H1 (cell line): Measurements from ENCODE around the gene ABCB11. TPM values are rescaled to one million over a fixed set of nuclear protein-coding genes. Genes with fewer than 3 reads are reported as not detected.

Experiments used
- CTCF ChIA-PET: fragments of 300-600 bp; sonication (Branson Sonifier 250); formaldehyde crosslinking; loops from one replicate; lab custom pipeline; 2021; ENCODE audit not compliant: partially characterized antibody; lab: Charles Lee
- POLR2A ChIA-PET: fragments of 300-600 bp; sonication (Branson Sonifier 250); formaldehyde crosslinking; loops from one replicate; lab custom pipeline; 2021; ENCODE audit warnings: inconsistent platforms; ENCODE audit not compliant: partially characterized antibody; lab: Charles Lee
- DNase-seq, 2 experiments: peaks; one replicate each; pipeline versions ENCODE4 v3.0.0 to v3.0.0-alpha.2; 2010 to 2022; ENCODE audit warnings: low spot score in 2 of 2, low read depth in 1 of 2, mixed read lengths in 1 of 2
- FAIRE-seq: peaks from 2 replicates; lab custom pipeline; 2011; peaks lifted over from hg19 to GRCh38; lab: Jason Lieb, UNC
- H2AFZ ChIP-seq: 2 replicates; pipeline ENCODE4 v1.8.1; 2012; ENCODE audit warnings: low read length, inconsistent platforms
- H2AK5ac ChIP-seq: 2 replicates; pipeline ENCODE4 v1.6.1; 2013; ENCODE audit warnings: low read depth, low read length
- H2BK120ac ChIP-seq: replicated peaks from 2 replicates; pipeline ENCODE3; 2013; ENCODE audit warnings: low read depth, low read length, inconsistent platforms
- H2BK12ac ChIP-seq: 2 replicates; pipeline ENCODE4 v1.6.1; 2013; ENCODE audit warnings: low read depth, low read length
- H2BK15ac ChIP-seq: 2 replicates; pipeline ENCODE4 v1.6.1; 2013; ENCODE audit warnings: low read length
- H2BK20ac ChIP-seq: 2 replicates; pipeline ENCODE4 v1.6.1; 2013; ENCODE audit warnings: low read length
- H2BK5ac ChIP-seq: 2 replicates; pipeline ENCODE4 v1.6.1; 2013; ENCODE audit warnings: low read depth, low read length
- H3K14ac ChIP-seq: 2 replicates; pipeline ENCODE4 v1.6.1; 2013; ENCODE audit warnings: inconsistent platforms; ENCODE audit not compliant: insufficient read length
- H3K18ac ChIP-seq: 2 replicates; pipeline ENCODE4 v1.6.1; 2013; ENCODE audit warnings: low read length; ENCODE audit errors: extremely low read depth
- H3K23ac ChIP-seq: 2 replicates; pipeline ENCODE4 v1.6.1; 2013; ENCODE audit warnings: inconsistent platforms; ENCODE audit not compliant: insufficient read length
- H3K23me2 ChIP-seq: 2 replicates; pipeline ENCODE4 v1.6.1; 2013; ENCODE audit warnings: low read depth, low read length
- H3K27ac ChIP-seq: 2 replicates; pipeline ENCODE4 v1.6.1; 2011; ENCODE audit warnings: low read depth, low read length, inconsistent platforms
- H3K27me3 ChIP-seq, 4 experiments: replicated peaks in 1 of 4; 1 replicate in 1 of 4; 2 replicates in 3 of 4; pipeline versions ENCODE4 v1.6.1 to v1.8.1; 2011 to 2013; ENCODE audit warnings: low read length in 3 of 4, mild to moderate bottlenecking in 3 of 4, inconsistent platforms in 2 of 4, mixed read lengths in 2 of 4, moderate library complexity in 1 of 4; ENCODE audit not compliant: control insufficient read depth in 3 of 4, insufficient read depth in 3 of 4; ENCODE audit errors: extremely low read depth in 1 of 4
- H3K36me3 ChIP-seq, 4 experiments: 2 replicates each; pipeline versions ENCODE4 v1.6.1 to v1.8.1; 2011 to 2013; ENCODE audit warnings: mild to moderate bottlenecking in 4 of 4, low read length in 3 of 4, moderate library complexity in 2 of 4, control low read depth in 1 of 4, inconsistent platforms in 1 of 4; ENCODE audit not compliant: insufficient read depth in 4 of 4, control insufficient read depth in 2 of 4
- H3K4ac ChIP-seq: replicated peaks from 2 replicates; pipeline ENCODE3; 2013; ENCODE audit warnings: low read length, low read depth, mixed read lengths, inconsistent platforms; ENCODE audit not compliant: insufficient read length
- H3K4me1 ChIP-seq, 4 experiments: replicated peaks in 1 of 4; 1 replicate in 1 of 4; 2 replicates in 3 of 4; pipeline versions ENCODE4 v1.6.1 to v1.8.1; 2011 to 2013; ENCODE audit warnings: low read length in 3 of 4, inconsistent platforms in 2 of 4, mixed read lengths in 1 of 4; ENCODE audit not compliant: insufficient read depth in 4 of 4, control insufficient read depth in 3 of 4
- H3K4me2 ChIP-seq, 2 experiments: 2 replicates each; pipeline versions ENCODE4 v1.6.1 to v1.8.1; 2011 to 2013; ENCODE audit warnings: low read depth in 2 of 2, low read length in 2 of 2, control low read depth in 1 of 2, inconsistent platforms in 1 of 2, mild to moderate bottlenecking in 1 of 2; ENCODE audit not compliant: insufficient read depth in 1 of 2
- H3K4me3 ChIP-seq, 4 experiments: fragments of 200-600, 300-600 bp in 1 of 4; sonication (generic), shearing (Covaris generic), sonication (Bioruptor Twin) in 1 of 4; 2 replicates each; pipeline versions ENCODE4 v1.5.1 to v1.8.1; 2011 to 2016; ENCODE audit warnings: low read length in 4 of 4, low read depth in 3 of 4, control low read depth in 2 of 4, inconsistent platforms in 2 of 4, mild to moderate bottlenecking in 2 of 4, mixed read lengths in 1 of 4, moderate library complexity in 1 of 4; ENCODE audit not compliant: insufficient read depth in 2 of 4; ENCODE audit errors: extremely low read depth in 1 of 4
- H3K56ac ChIP-seq: replicated peaks from 2 replicates; pipeline ENCODE3; 2013; ENCODE audit warnings: low read depth, mild to moderate bottlenecking, mixed read lengths, low read length, inconsistent platforms; ENCODE audit not compliant: insufficient read length
- H3K79me1 ChIP-seq: 2 replicates; pipeline ENCODE4 v1.6.1; 2013; ENCODE audit warnings: low read depth, low read length, control low read depth
- H3K79me2 ChIP-seq, 2 experiments: 2 replicates each; pipeline versions ENCODE4 v1.6.1 to v1.8.1; 2012 to 2013; ENCODE audit warnings: low read length in 2 of 2, mild to moderate bottlenecking in 2 of 2, inconsistent platforms in 1 of 2; ENCODE audit not compliant: insufficient read depth in 2 of 2, control insufficient read depth in 1 of 2
- H3K9ac ChIP-seq, 4 experiments: replicated peaks in 1 of 4; 1 replicate in 1 of 4; 2 replicates in 3 of 4; pipeline versions ENCODE4 v1.6.1 to v1.8.1; 2011 to 2013; ENCODE audit warnings: low read depth in 3 of 4, low read length in 3 of 4, control low read depth in 2 of 4, mild to moderate bottlenecking in 2 of 4, moderate library complexity in 2 of 4, inconsistent platforms in 1 of 4; ENCODE audit errors: extremely low read depth in 1 of 4
- H3K9me3 ChIP-seq, 2 experiments: 2 replicates each; pipeline versions ENCODE4 v1.6.1 to v1.8.1; 2012 to 2013; ENCODE audit warnings: mild to moderate bottlenecking in 2 of 2, moderate library complexity in 2 of 2, control low read depth in 1 of 2, inconsistent platforms in 1 of 2, low read depth in 1 of 2, low read length in 1 of 2, mixed read lengths in 1 of 2; ENCODE audit not compliant: insufficient read depth in 2 of 2
- H4K20me1 ChIP-seq, 2 experiments: replicated peaks in 1 of 2; 2 replicates each; pipeline versions ENCODE3 to v1.8.1; 2011 to 2013; ENCODE audit warnings: inconsistent platforms in 2 of 2, low read length in 2 of 2, mild to moderate bottlenecking in 1 of 2; ENCODE audit not compliant: insufficient read depth in 2 of 2, control insufficient read depth in 1 of 2
- H4K5ac ChIP-seq: 2 replicates; pipeline ENCODE4 v1.6.1; 2013; ENCODE audit warnings: low read length, low read depth, mixed read lengths, inconsistent platforms; ENCODE audit not compliant: insufficient read length
- H4K8ac ChIP-seq: 2 replicates; pipeline ENCODE4 v1.8.0; 2013; ENCODE audit warnings: mild to moderate bottlenecking, moderate library complexity, low read length, inconsistent platforms; ENCODE audit not compliant: insufficient read depth; ENCODE audit errors: extremely low read depth
- H4K91ac ChIP-seq: replicated peaks from 2 replicates; pipeline ENCODE3; 2013; ENCODE audit warnings: low read length, mixed read lengths, inconsistent platforms; ENCODE audit not compliant: insufficient read length
- CBX5 ChIP-seq: fragments of 300-800, 300-1000 bp; sonication (generic); IDR thresholded peaks from 2 replicates; pipeline ENCODE4 v1.7.1; 2016; ENCODE audit warnings: antibody characterized with exemption, low read length, low read depth
- GABPA ChIP-seq: IDR thresholded peaks from 2 replicates; pipeline ENCODE4 v1.6.1; 2011; ENCODE audit warnings: mild to moderate bottlenecking, low read length, moderate library complexity, borderline replicate concordance; ENCODE audit not compliant: insufficient read depth
- JUND ChIP-seq: IDR thresholded peaks from 2 replicates; pipeline ENCODE4 v1.6.1; 2011; ENCODE audit warnings: mild to moderate bottlenecking, improper control_type of control experiment, low read length
- MAFK ChIP-seq: IDR thresholded peaks from 2 replicates; pipeline ENCODE4 v1.6.1; 2012; ENCODE audit warnings: low read depth, mild to moderate bottlenecking, improper control_type of control experiment, low read length
- POLR2A ChIP-seq, 2 experiments: IDR thresholded peaks; 1 replicate in 1 of 2; 2 replicates in 1 of 2; pipeline ENCODE4 v1.6.1; 2011; ENCODE audit warnings: low read depth in 2 of 2, low read length in 2 of 2, mild to moderate bottlenecking in 2 of 2; ENCODE audit errors: control extremely low read depth in 1 of 2
- POU5F1 ChIP-seq: IDR thresholded peaks from 2 replicates; pipeline ENCODE4 v1.6.1; 2011; ENCODE audit warnings: low read depth, mild to moderate bottlenecking, low read length, moderate library complexity
- SIN3A ChIP-seq, 2 experiments: IDR thresholded peaks in 1 of 2; conservative IDR thresholded peaks in 1 of 2; 2 replicates each; pipeline ENCODE4 v1.6.1; 2011 to 2012; ENCODE audit warnings: low read length in 2 of 2, improper control_type of control experiment in 1 of 2, low read depth in 1 of 2, mild to moderate bottlenecking in 1 of 2
- SIRT6 ChIP-seq: IDR thresholded peaks from one replicate; pipeline ENCODE4 v1.7.1; 2012; ENCODE audit warnings: low read length, inconsistent platforms
- SUZ12 ChIP-seq: fragments of 200-600 bp; sonication (generic); IDR thresholded peaks from 2 replicates; pipeline ENCODE4 v1.6.1; 2012; ENCODE audit warnings: mild to moderate bottlenecking, inconsistent platforms, low read length, moderate library complexity, mixed read lengths
- ZNF274 ChIP-seq: IDR thresholded peaks from 2 replicates; pipeline ENCODE4 v1.7.0; 2012; ENCODE audit warnings: low read length, borderline replicate concordance; ENCODE audit errors: extremely low read depth
- WGBS, 2 experiments: shearing (Covaris generic) in 1 of 2; methylation state at CpG; one replicate each; pipeline versions ENCODE4 v1.1.6 to v1.1.7; 2013 to 2015; ENCODE audit warnings: low lambda C conversion rate in 2 of 2, mixed read lengths in 2 of 2, inconsistent platforms in 1 of 2, low coverage in 1 of 2, missing lambda C conversion rate in 1 of 2; ENCODE audit not compliant: insufficient replicate concordance in 2 of 2, insufficient coverage in 1 of 2, insufficient read length in 1 of 2; ENCODE audit errors: extremely low coverage in 1 of 2, missing lambda C conversion rate in 1 of 2; 5-methylcytosine and 5-hydroxymethylcytosine counted together
- polyA plus RNA-seq, 7 experiments: library from polyadenylated mRNA; depleted of rRNA in 3 of 7; stranded (reverse) in 5 of 7; unstranded in 2 of 7; fragments of >200 nt in 5 of 7; fragments of 200-250 nt in 2 of 7; gene quantifications; 1 replicate in 5 of 7; 2 replicates in 1 of 7; 4 replicates in 1 of 7; pipeline versions ENCODE4 v1.2.1 to v1.2.3, GENCODE V29; 2011 to 2013; ENCODE audit warnings: missing spikeins in 2 of 7, mixed read lengths in 2 of 7
- total RNA-seq: library from RNA; stranded (reverse); fragmentation: NEBNext Ultra II Directional; extraction: Animal tissue kit (Norgen Biotek cat#: 25700); gene quantifications from 2 replicates; pipeline ENCODE4 v1.2.1, GENCODE V29; 2021
- TF ChIP-seq, protein P1 (sequence below): IDR thresholded peaks from 2 replicates; pipeline ENCODE4 v1.6.1; 2011; ENCODE audit warnings: low read depth, mild to moderate bottlenecking, low read length; ENCODE audit not compliant: insufficient read depth

ABCB11 gene
- total and polyA plus RNA-seq, 2 of the 8 experiments (the other 6 are each of a cell fraction or from before 2014, with no cell fraction given), result not detected

DNA sequence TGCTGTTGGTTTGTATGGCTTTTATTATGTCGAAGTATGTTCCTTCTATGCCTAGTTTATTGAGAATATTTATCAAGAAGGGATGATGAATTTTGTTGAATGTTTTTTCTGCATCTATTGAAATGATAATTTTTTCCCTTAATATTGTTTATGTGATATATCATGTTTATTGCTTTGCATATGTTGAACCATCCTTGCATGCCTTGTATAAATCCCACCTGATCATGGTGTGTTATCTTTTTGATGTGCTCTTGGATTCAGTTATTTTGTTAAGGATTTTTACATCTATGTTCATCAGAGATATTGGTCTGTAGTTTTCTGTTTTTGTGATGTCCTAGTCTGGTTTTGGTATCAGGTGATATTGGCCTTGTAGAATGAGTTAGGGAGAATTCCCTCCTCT, 79.3 kb downstream of the ABCB11 start:
- H3K4me3 ChIP-seq, result no peak overlapping the region
- no peak overlapping the region for H3K4ac ChIP-seq

More for the DNA sequence above, 79.3 kb downstream of the ABCB11 start:
- Histone ChIP-seq H2AFZ (no peak overlapping the region), H2BK5ac (no peak overlapping the region), H3K23me2 (no peaks in the 10 kb centered on the region), H2BK120ac (no peak overlapping the region), H3K36me3 (no peaks in the 10 kb centered on the region), H3K18ac (no peak overlapping the region), H4K91ac (no peak overlapping the region), H3K9me3 (no peaks in the 10 kb centered on the region), H3K9ac (no peak overlapping the region), H2BK20ac (no peak overlapping the region), H3K56ac (no peak overlapping the region), H3K27me3 (no peaks in the 10 kb centered on the region; a peak in 1 of 7 replicates), H3K27ac (no peak overlapping the region), H3K14ac (no peak overlapping the region), H3K4me1 (no peaks in the 10 kb centered on the region), H2AK5ac (no peak overlapping the region), H3K79me1 (no peaks in the 10 kb centered on the region), H3K4me2 (no peak overlapping the region), H3K79me2 (no peaks in the 10 kb centered on the region), H4K20me1 (no peaks in the 10 kb centered on the region), H4K8ac (no peak overlapping the region), H3K23ac (no peak overlapping the region), H2BK12ac (no peak overlapping the region), H4K5ac (no peak overlapping the region), H2BK15ac (no peak overlapping the region)
- TF ChIP-seq POU5F1 (no peak), JUND (no peak), ZNF274 (no peak), SIN3A (conservative IDR thresholded peaks at IDR 0.05 in 1 of 2, IDR thresholded peaks at IDR 0.05 in 1 of 2; ENCODE audit: low read depth in 1 of 2, low read length in 2 of 2) (no peak), CBX5 (no peak), POLR2A (IDR thresholded peaks at IDR 0.05; ENCODE audit: control extremely low read depth in 1 of 2, low read depth in 2 of 2, low read length in 2 of 2) (no peak), GABPA (no peak), SIRT6 (no peak), MAFK (no peak), SUZ12 (no peak)
- TF ChIP-seq, protein P1, sequence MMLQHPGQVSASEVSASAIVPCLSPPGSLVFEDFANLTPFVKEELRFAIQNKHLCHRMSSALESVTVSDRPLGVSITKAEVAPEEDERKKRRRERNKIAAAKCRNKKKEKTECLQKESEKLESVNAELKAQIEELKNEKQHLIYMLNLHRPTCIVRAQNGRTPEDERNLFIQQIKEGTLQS, result no peak
- DNase-seq, result no peak
- 86% methylated on average over 1 of the region's 1 CpG; no CpG with 5 or more reads in 1 of the 2 experiments for WGBS, 2 experiments
- ChIA-PET CTCF (interaction anchor here (0.6 kb wide), 1 partner anchor 251 kb away, joined by 3 read pairs; no protein-coding TSS in a partner anchor), POLR2A (no interaction called here)
- no peak for FAIRE-seq
